HG02610 (cell line): Measurements from ENCODE around the gene SEC23B.
A peak's percentile ranks its signal among the peaks of the same experiment; 100 is the strongest.
"Not testable (repeated sequence)": the region's sequence is repeated elsewhere in the genome, so short reads cannot be mapped to it uniquely, and the experiment has no call there.

ENCODE experiments used
- ATAC-seq: cut with Tn5 transposase; IDR thresholded peaks from one replicate; pipeline ENCODE4 v1.9.1; 2021; ENCODE audit warnings: mild to moderate bottlenecking, moderate library complexity; ENCODE audit not compliant: unreplicated experiment

The SEC23B gene

DNA sequence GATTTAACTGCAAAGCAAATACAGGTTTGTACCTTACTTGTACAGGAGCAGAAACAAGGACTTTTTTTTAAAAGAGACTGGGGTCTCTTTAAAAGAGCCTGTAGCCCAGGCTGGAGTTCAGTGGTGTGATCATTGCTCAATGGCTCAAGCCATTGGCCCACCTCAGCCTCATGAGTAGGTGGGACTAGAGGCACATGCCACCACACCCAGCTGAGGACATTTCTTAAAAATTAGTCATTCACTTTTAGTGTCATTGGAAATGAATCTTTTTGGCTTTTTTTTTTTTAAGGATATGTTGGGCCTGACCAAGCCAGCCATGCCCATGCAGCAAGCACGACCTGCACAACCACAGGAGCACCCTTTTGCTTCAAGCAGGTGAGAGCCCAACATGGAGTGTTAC, 16.9 kb downstream of the SEC23B start:
- ATAC-seq = no peak

DNA sequence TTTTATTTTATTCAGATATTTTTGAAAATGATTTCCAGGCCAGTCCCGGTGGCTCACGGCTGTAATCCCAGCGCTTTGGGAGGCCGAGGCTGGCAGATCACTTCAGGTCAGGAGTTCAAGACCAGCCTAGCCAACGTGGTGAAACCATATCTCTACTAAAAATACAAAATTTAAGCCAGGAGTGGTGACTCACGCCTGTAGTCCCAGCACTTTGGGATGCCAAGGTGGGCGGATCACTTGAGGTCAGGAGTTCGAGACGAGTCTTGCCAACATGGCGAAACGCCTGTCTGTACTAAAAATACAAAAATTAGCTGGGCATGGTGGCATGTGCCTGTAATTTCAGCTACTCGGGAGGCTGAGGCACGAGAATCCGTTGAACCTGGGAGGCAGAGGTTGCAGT, 19.0 kb downstream of the SEC23B start:
- ATAC-seq = not testable (repeated sequence)

- ATAC-seq = no peak
These were observed 19.6 kb downstream of the SEC23B start for GRCh38 chr20:18527339-18527738.

DNA sequence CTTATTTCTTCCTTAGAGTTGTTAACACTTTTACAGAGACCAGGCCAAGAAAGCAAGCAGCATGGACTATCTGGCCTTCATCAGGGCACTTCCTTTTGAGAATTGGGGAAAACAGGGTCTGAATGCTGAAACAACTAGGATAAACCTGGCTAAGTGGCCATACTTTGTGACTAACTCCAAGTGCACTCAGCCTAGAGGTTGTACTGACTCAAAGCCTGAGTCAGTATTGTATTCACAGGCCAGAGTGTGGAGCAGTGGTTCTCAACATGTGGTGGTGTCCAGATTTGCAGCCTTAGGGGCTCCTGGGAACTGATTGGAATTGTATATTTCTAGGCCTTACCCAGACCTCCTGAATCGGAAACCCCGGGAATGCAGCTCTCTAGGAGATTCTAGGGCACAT, 20.1 kb downstream of the SEC23B start:
- no peak for ATAC-seq

GRCh38 chr20:18529041-18529440, 21.3 kb downstream of the SEC23B start:
- ATAC-seq = no peak

DNA sequence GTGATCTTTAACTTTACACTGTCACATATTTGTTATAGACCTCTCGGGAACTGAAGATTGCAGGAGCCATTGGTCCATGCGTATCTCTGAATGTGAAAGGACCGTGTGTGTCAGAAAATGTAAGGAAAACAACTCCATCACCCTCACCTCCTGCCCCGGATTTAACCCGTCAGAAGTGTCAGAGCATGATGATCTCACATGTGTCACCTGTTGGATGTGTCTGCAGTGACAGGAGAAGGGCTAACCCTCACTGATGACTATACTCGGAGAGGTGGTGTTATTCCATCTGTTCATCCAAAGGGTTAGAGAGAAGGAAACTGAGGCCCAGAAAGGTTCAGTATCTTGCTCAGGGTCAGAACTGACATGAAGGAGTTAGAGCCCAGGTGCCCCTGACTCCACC, 24.9 kb downstream of the SEC23B start:
- no peak for ATAC-seq

- no peak for ATAC-seq
These were observed 25.8 kb downstream of the SEC23B start for GRCh38 chr20:18533491-18533890.

GRCh38 chr20:18533978-18534644, 26.4 kb downstream of the SEC23B start:
- ATAC-seq = no peak

- no peak for ATAC-seq
These were observed 29.9 kb downstream of the SEC23B start for GRCh38 chr20:18537651-18538050.

DNA sequence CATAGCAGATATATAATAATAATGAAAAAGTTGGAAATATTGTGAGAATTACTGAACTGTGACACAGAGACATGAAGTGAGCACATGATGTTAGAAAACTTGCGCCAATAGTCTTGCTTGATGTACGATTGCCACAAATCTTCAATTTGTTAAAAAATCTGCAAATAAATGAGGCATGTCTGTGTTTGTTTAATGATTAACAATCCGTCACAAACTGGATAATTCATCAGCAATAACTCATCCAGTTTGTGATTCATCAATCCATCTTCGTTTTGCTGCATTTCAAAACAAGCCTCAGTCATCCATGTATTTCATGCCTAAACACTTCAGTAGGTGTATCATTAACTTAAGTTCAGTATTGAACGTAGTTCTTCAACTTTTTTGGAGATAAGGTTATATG, 34.0 kb downstream of the SEC23B start:
- no peak for ATAC-seq

- ATAC-seq = no peak
These were observed 35.5 kb downstream of the SEC23B start for GRCh38 chr20:18543216-18543615.

GRCh38 chr20:18543932-18544331, 36.2 kb downstream of the SEC23B start:
- ATAC-seq = no peak

DNA sequence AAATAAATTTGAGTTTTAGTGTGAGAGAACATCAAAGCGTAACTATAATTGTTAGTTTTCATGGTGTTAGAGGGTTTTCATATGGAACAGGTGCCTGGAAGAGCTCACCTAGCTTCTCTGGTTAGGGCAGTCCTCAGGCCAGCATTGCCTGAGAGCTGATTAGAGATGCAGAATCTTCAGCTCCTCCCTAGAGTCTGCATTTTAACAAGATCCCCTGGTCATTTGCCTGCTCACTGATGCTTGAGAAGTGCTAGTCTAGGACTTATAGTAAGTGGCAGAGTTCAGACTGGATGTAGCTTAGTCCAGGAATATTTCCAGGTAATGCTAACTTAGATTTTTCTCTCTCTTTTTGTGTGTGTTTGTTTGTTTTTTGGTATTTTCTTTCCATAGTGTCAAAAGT, 37.8 kb downstream of the SEC23B start:
- no peak for ATAC-seq

- ATAC-seq = no peak
These were observed 40.7 kb downstream of the SEC23B start for GRCh38 chr20:18548465-18548864.

GRCh38 chr20:18553746-18554145, 46.0 kb downstream of the SEC23B start:
- ATAC-seq = no peak

DNA sequence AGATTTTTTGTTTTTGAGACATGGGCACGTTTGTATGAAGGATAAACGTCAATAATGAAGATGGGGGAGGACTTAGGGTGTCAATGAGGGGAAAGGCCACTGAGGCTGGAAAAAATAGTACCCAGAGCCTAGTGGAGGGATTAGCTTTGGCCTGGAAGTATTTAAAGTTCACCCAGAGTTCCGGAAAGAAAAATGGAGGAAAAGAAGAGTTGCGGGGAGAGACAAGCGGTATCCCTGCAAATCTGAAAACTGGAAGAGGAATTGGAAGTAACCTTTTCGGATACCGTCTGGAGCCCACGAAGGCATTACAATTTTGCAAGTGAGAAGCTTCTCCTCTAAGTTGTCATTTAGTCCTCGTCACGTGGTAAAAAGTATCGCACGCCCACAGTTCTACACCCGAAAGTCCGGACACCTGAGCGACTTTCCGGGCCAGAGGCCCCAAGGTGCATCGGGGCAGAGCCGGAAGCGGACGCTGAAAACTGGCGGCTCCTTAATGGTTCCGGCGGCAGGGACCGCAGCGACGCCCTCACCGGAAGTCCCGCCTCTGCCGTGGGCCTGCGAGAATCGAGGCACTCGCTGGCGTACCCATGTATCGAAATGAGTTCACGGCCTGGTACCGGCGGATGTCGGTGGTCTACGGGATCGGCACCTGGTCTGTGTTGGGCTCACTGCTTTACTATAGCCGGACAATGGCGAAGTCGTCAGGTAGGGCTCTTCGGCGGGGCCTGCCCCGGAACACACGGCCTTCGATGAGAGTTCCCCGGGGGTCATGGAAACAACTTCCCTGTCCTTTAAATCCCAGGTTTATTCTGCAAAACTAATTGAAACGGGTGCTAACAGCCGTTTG, 59.4 kb downstream of the SEC23B start, which contains the start of gene SMIM26:
Gene SMIM26 (plus strand): TSS at position 541 of the 847 bp plus-strand sequence. CDS start 47 bp downstream, at position 588.
- ATAC-seq = peak; percentile 97

GRCh38 chr20:18567739-18568091, 60.0 kb downstream of the SEC23B start:
- no peak for ATAC-seq

- ATAC-seq = no peak
These were observed 63.3 kb downstream of the SEC23B start for GRCh38 chr20:18571009-18571408.

DNA sequence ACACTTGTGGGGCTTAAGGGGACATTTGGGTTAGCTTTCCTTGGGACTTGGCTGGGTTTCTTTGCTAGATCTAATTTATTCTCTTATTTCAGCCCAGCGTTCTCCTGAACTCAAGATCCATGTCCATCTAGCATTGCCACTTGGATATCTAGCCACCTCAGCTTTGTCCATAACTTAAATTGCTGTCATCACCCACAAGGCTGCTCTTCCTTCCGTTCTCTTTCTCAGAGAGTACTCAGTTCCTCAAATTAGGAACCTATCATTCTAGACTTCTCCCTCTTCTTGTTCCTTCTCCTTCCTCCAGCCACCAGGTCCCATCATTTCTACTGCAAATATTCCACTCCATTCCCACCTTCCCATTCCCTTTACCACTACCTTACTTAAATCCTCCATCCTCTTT, 63.8 kb downstream of the SEC23B start:
- ATAC-seq = no peak

DNA sequence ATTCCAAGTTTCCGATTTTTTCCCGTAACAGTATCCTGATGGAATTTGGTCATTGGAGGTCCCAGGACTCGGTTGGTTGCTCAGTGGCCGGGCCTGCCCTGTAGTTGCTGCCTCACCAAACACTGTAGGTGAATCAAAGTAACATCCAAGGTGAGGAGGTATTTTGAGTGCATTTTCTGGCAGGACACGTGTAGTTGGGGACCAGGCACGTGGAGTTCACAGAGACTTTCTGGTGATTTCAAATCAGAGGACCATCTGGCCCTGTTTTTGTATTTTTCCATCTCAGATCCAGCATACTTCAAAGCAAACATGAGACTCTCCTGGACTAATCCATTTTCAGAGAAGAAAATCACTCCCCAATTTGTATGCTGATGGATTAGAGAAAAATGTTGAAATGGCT, 70.2 kb downstream of the SEC23B start:
- ATAC-seq = no peak

DNA sequence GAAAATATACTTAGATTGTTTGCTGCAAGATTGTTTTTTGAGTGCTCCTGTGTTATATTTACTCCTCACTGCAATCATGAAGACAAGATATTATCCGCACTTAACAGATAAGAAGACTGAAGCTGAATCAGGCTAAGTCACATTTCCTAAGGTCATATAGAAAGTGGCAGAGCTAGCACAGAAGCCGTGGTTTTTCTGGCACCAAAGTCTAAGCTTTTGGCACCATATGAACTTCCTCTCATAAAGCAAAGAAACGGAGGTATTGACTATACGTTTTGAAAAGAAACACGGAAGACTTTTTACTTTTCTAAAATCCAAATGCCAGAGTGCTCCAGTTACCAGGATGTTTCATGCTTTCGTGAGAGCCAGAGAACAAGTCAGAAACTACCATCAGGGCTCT, 70.8 kb downstream of the SEC23B start:
- ATAC-seq = no peak

- ATAC-seq = no peak
These were observed 72.3 kb downstream of the SEC23B start for GRCh38 chr20:18580012-18580411.
